SK-N-SH (cell line): ENCODE data around the gene CLDN14. TPM values are rescaled to one million over a fixed set of nuclear protein-coding genes. Genes with fewer than 3 reads are reported as not detected.

Source experiments
- CTCF ChIA-PET: fragments of 300-600, 350-600 bp; formaldehyde crosslinking; extraction: SDS; loops from one replicate; lab custom pipeline; 2021; lab: Yijun Ruan, JAX
- POLR2A ChIA-PET: fragments of 350-600 bp; sonication (Branson Sonifier 250); formaldehyde crosslinking; extraction: SDS; loops from one replicate; lab custom pipeline; 2020; ENCODE audit warnings: antibody characterized with exemption, inconsistent platforms; lab: Yijun Ruan, JAX
- DNase-seq: peaks from one replicate; pipeline ENCODE4 v3.0.0; 2012
- H2AFZ ChIP-seq: fragments of 200-600 bp; sonication (generic); 2 replicates; pipeline ENCODE4 v1.8.1; 2016; ENCODE audit warnings: antibody characterized with exemption, mild to moderate bottlenecking, low read depth
- H3F3A ChIP-seq: fragments of 200-600 bp; sonication (generic); replicated peaks from 2 replicates; pipeline ENCODE3; 2016; ENCODE audit warnings: antibody characterized with exemption, mild to moderate bottlenecking; ENCODE audit not compliant: insufficient read depth
- H3K27ac ChIP-seq, 2 experiments: fragments of 200-500 bp in 1 of 2; fragments of 200-600 bp in 1 of 2; sonication (Bioruptor generic) in 1 of 2; sonication (generic), shearing (Covaris generic) in 1 of 2; 2 replicates each; pipeline versions ENCODE4 v1.5.1 to v1.6.1; 2014 to 2016; ENCODE audit warnings: low read depth in 2 of 2, inconsistent platforms in 1 of 2, low read length in 1 of 2, mild to moderate bottlenecking in 1 of 2, mixed read lengths in 1 of 2
- H3K27me3 ChIP-seq: fragments of 200-600 bp; sonication (generic), shearing (Covaris generic); 2 replicates; pipeline ENCODE4 v1.6.1; 2016; ENCODE audit warnings: mixed run types; ENCODE audit not compliant: insufficient read depth
- H3K36me3 ChIP-seq, 2 experiments: fragments of 200-500 bp in 1 of 2; fragments of 200-600 bp in 1 of 2; sonication (Bioruptor generic) in 1 of 2; sonication (generic) in 1 of 2; replicated peaks in 1 of 2; 2 replicates each; pipeline versions ENCODE3 to v1.5.1; 2014 to 2016; ENCODE audit warnings: low read length in 1 of 2, mild to moderate bottlenecking in 1 of 2; ENCODE audit not compliant: insufficient read depth in 2 of 2, control insufficient read depth in 1 of 2
- H3K4me1 ChIP-seq, 2 experiments: fragments of 200-500 bp in 1 of 2; fragments of 200-600 bp in 1 of 2; sonication (Bioruptor generic) in 1 of 2; sonication (generic), shearing (Covaris generic) in 1 of 2; 2 replicates each; pipeline versions ENCODE4 v1.5.1 to v1.6.1; 2014 to 2016; ENCODE audit warnings: low read depth in 1 of 2, low read length in 1 of 2, mixed run types in 1 of 2; ENCODE audit not compliant: insufficient read depth in 2 of 2, control insufficient read depth in 1 of 2
- H3K4me2 ChIP-seq: fragments of 200-600 bp; sonication (generic), shearing (Covaris generic); 2 replicates; pipeline ENCODE4 v1.6.1; 2017; ENCODE audit warnings: mixed run types
- H3K4me3 ChIP-seq, 2 experiments: fragments of 200-500 bp in 1 of 2; fragments of 200-600 bp in 1 of 2; sonication (Bioruptor generic) in 1 of 2; sonication (generic), shearing (Covaris generic) in 1 of 2; 2 replicates each; pipeline versions ENCODE4 v1.5.1 to v1.8.1; 2014 to 2016; ENCODE audit warnings: low read depth in 2 of 2, inconsistent platforms in 1 of 2, low read length in 1 of 2, mild to moderate bottlenecking in 1 of 2, mixed read lengths in 1 of 2, moderate library complexity in 1 of 2
- H3K79me2 ChIP-seq: fragments of 200-600 bp; sonication (generic); 2 replicates; pipeline ENCODE4 v1.8.1; 2017; ENCODE audit warnings: mild to moderate bottlenecking; ENCODE audit not compliant: insufficient read depth
- H3K9ac ChIP-seq: fragments of 200-600 bp; sonication (generic); 2 replicates; pipeline ENCODE4 v1.6.1; 2017; ENCODE audit warnings: mixed run types
- H3K9me2 ChIP-seq: fragments of 200-600 bp; sonication (generic); 2 replicates; pipeline ENCODE4 v1.6.1; 2017; ENCODE audit warnings: mixed run types
- H3K9me3 ChIP-seq: fragments of 200-600 bp; sonication (generic); 2 replicates; pipeline ENCODE4 v1.6.1; 2017; ENCODE audit warnings: mixed run types, mild to moderate bottlenecking, moderate library complexity
- H4K20me1 ChIP-seq: fragments of 200-600 bp; sonication (generic); 2 replicates; pipeline ENCODE4 v1.6.1; 2017; ENCODE audit warnings: mild to moderate bottlenecking, mixed run types; ENCODE audit not compliant: insufficient read depth
- CTCF ChIP-seq: fragments of 200-600 bp; sonication (generic); IDR thresholded peaks from 2 replicates; pipeline ENCODE4 v1.6.1; 2017; ENCODE audit warnings: antibody characterized with exemption, mild to moderate bottlenecking, moderate library complexity
- ELF1 ChIP-seq: IDR thresholded peaks from 2 replicates; pipeline ENCODE4 v1.4.0; 2012
- EP300 ChIP-seq, 2 experiments: IDR thresholded peaks; 2 replicates each; pipeline versions ENCODE4 v1.4.0 to v1.6.1; 2012; ENCODE audit warnings: borderline replicate concordance in 1 of 2, low read depth in 1 of 2, low read length in 1 of 2
- EZH2phosphoT487 ChIP-seq: fragments of 200-600 bp; sonication (generic); IDR thresholded peaks from 2 replicates; pipeline ENCODE4 v1.6.1; 2017; ENCODE audit warnings: low read depth, mixed run types, mild to moderate bottlenecking, antibody characterized with exemption, moderate library complexity, borderline replicate concordance
- FOSL2 ChIP-seq: IDR thresholded peaks from 2 replicates; pipeline ENCODE4 v1.4.0; 2012; ENCODE audit warnings: low read depth, mild to moderate bottlenecking, moderate library complexity, borderline replicate concordance
- GATA2 ChIP-seq: sonication (generic); formaldehyde crosslinking; IDR thresholded peaks from 2 replicates; pipeline ENCODE4 v1.5.0; 2020; ENCODE audit warnings: mild to moderate bottlenecking, missing genetic modification reagents
- JUND ChIP-seq: IDR thresholded peaks from 2 replicates; pipeline ENCODE4 v1.4.0; 2012
- MAX ChIP-seq: IDR thresholded peaks from 2 replicates; pipeline ENCODE4 v1.4.0; 2012; ENCODE audit warnings: low read depth
- MEF2A ChIP-seq: IDR thresholded peaks from 2 replicates; pipeline ENCODE4 v1.4.0; 2012; ENCODE audit warnings: low read depth, borderline replicate concordance
- MXI1 ChIP-seq: IDR thresholded peaks from 2 replicates; pipeline ENCODE4 v1.6.1; 2012; ENCODE audit warnings: mild to moderate bottlenecking, low read depth, low read length, improper control_type of control experiment
- PBX3 ChIP-seq: IDR thresholded peaks from 2 replicates; pipeline ENCODE4; 2012
- RAD21 ChIP-seq: IDR thresholded peaks from 2 replicates; pipeline ENCODE4 v1.6.1; 2012; ENCODE audit warnings: mild to moderate bottlenecking, low read length
- RXRA ChIP-seq: IDR thresholded peaks from 2 replicates; pipeline ENCODE4 v1.4.0; 2012; ENCODE audit warnings: low read depth, mild to moderate bottlenecking, borderline replicate concordance
- SIN3A ChIP-seq: IDR thresholded peaks from 2 replicates; pipeline ENCODE4 v1.6.1; 2012; ENCODE audit warnings: low read depth, mild to moderate bottlenecking, low read length, moderate library complexity, borderline replicate concordance
- SMC3 ChIP-seq: IDR thresholded peaks from 2 replicates; pipeline ENCODE4 v1.6.1; 2012; ENCODE audit warnings: low read depth, low read length, improper control_type of control experiment
- TAF1 ChIP-seq: IDR thresholded peaks from 2 replicates; pipeline ENCODE4 v1.6.1; 2012; ENCODE audit warnings: low read depth, mild to moderate bottlenecking, low read length, moderate library complexity, borderline replicate concordance
- TCF12 ChIP-seq: IDR thresholded peaks from 2 replicates; pipeline ENCODE4 v1.4.0; 2012
- TEAD4 ChIP-seq: IDR thresholded peaks from 2 replicates; pipeline ENCODE4 v1.4.0; 2012; ENCODE audit warnings: mild to moderate bottlenecking, borderline replicate concordance; ENCODE audit not compliant: insufficient read depth
- USF2 ChIP-seq: fragments of 150-350 bp; IDR thresholded peaks from 2 replicates; pipeline ENCODE4 v1.6.1; 2017; ENCODE audit warnings: antibody characterized with exemption, low read length, low read depth, borderline replicate concordance
- YY1 ChIP-seq: IDR thresholded peaks from 2 replicates; pipeline ENCODE4 v1.4.0; 2012; ENCODE audit warnings: low read depth, mild to moderate bottlenecking
- WGBS: methylation state at CpG from one replicate; pipeline ENCODE4 v1.1.6; 2017; ENCODE audit warnings: low lambda C conversion rate; 5-methylcytosine and 5-hydroxymethylcytosine counted together
- polyA plus RNA-seq, 3 experiments: library from polyadenylated mRNA; depleted of rRNA; stranded (reverse); fragments of >200 nt; gene quantifications; 2 replicates each; pipeline ENCODE4 v1.2.3, GENCODE V29; 2012

The CLDN14 gene
- polyA plus RNA-seq, 1 of the 3 experiments (the other 2 are of a cell fraction), result not detected

GRCh38 chr21:36474591-36474990, 5.3 kb downstream of the CLDN14 start:
- POLR2A ChIA-PET, result no interaction called here
- no peak for DNase-seq
- CTCF ChIA-PET, result no interaction called here
- peaks cover 0 to 11% of the 10 kb centered on the region in 2 experiments; a peak in 2 of 4 replicates for H3K4me1 ChIP-seq
- peaks cover 24% of the 10 kb centered on the region for H3F3A ChIP-seq
- H3K9ac ChIP-seq, result no peak overlapping the region
- H3K9me2 ChIP-seq, result no peaks in the 10 kb centered on the region
- no peak overlapping the region for H3K4me2 ChIP-seq
- H3K36me3 ChIP-seq, result peaks cover 0 to 6% of the 10 kb centered on the region in 2 experiments
- TF ChIP-seq USF2 (no peak), EP300 (IDR thresholded peaks at IDR 0.05; ENCODE audit: borderline replicate concordance in 1 of 2, low read depth in 1 of 2, low read length in 1 of 2) (no peak), TEAD4 (no peak), TAF1 (no peak), PBX3 (no peak), MAX (no peak), RXRA (no peak), GATA2 (CRISPR knock-in tag) (no peak), YY1 (no peak), EZH2phosphoT487 (no peak), MEF2A (no peak), FOSL2 (no peak), ELF1 (no peak), SMC3 (no peak), MXI1 (no peak), SIN3A (no peak), JUND (no peak), CTCF (no peak), TCF12 (no peak), RAD21 (no peak)
- no peaks in the 10 kb centered on the region for H3K79me2 ChIP-seq
- WGBS, result 89% methylated on average over 6 of the region's 6 CpGs
- H3K9me3 ChIP-seq, result no peaks in the 10 kb centered on the region
- no peaks in the 10 kb centered on the region for H4K20me1 ChIP-seq
- H3K4me3 ChIP-seq, result no peak overlapping the region
- no peak overlapping the region for H2AFZ ChIP-seq
- no peak overlapping the region for H3K27ac ChIP-seq
- H3K27me3 ChIP-seq, result no peaks in the 10 kb centered on the region
